ENCODE measurements around the gene PIK3C2B. TPM values are rescaled to one million over a fixed set of nuclear protein-coding genes. Genes with fewer than 3 reads are reported as not detected.

Gene PIK3C2B
- total and polyA plus RNA-seq, 2 donors (not counting 3 experiments of a cell fraction or from before 2014, with no cell fraction given): 33.7 to 49.0 TPM

GRCh38 chr1:204530932-204531331 is 36.3 kb upstream of the PIK3C2B start:
- ChIA-PET CTCF (interaction anchor here (1.0 to 1.4 kb wide), 4 partner anchors 28 to 276 kb away, joined by 3 to 4 read pairs (median 3); no protein-coding TSS in a partner anchor), POLR2A (no interaction called here)
- TF ChIP-seq MAX (IDR thresholded peaks at IDR 0.05; ENCODE audit: insufficient read depth, insufficient read length) (no peak), EZH2 (IDR thresholded peaks at IDR 0.05; ENCODE audit: borderline replicate concordance, low read depth, low read length, severe bottlenecking) (no peak), POLR2AphosphoS5 (IDR thresholded peaks at IDR 0.05; ENCODE audit: insufficient read depth, low read depth, low read length) (no peak), MYC (IDR thresholded peaks at IDR 0.05; ENCODE audit: low read depth, low read length) (no peak), GATA2 (IDR thresholded peaks at IDR 0.05; ENCODE audit: insufficient read depth, insufficient read length, low read depth, low read length) (no peak), JUN (IDR thresholded peaks at IDR 0.05; ENCODE audit: borderline replicate concordance, insufficient read depth, insufficient read length, low read depth) (no peak), POLR2A (IDR thresholded peaks at IDR 0.05; ENCODE audit: low read depth, low read length) (no peak), FOS (IDR thresholded peaks at IDR 0.05; ENCODE audit: borderline replicate concordance, insufficient read depth, low read length) (no peak)
- TF ChIP-seq, protein P1, sequence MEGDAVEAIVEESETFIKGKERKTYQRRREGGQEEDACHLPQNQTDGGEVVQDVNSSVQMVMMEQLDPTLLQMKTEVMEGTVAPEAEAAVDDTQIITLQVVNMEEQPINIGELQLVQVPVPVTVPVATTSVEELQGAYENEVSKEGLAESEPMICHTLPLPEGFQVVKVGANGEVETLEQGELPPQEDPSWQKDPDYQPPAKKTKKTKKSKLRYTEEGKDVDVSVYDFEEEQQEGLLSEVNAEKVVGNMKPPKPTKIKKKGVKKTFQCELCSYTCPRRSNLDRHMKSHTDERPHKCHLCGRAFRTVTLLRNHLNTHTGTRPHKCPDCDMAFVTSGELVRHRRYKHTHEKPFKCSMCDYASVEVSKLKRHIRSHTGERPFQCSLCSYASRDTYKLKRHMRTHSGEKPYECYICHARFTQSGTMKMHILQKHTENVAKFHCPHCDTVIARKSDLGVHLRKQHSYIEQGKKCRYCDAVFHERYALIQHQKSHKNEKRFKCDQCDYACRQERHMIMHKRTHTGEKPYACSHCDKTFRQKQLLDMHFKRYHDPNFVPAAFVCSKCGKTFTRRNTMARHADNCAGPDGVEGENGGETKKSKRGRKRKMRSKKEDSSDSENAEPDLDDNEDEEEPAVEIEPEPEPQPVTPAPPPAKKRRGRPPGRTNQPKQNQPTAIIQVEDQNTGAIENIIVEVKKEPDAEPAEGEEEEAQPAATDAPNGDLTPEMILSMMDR (IDR thresholded peaks at IDR 0.05; ENCODE audit: extremely low read depth in 1 of 2, insufficient read depth in 1 of 2, low read depth in 1 of 2, low read length in 2 of 2): no peak
- dilution Hi-C loops (cut with MboI; ENCODE audit: extremely low pct_ligation_motif_present, low sequenced_read_pairs): no loop called here
- DNase-seq (ENCODE audit: low read depth, low spot score): no peak
- no peak overlapping the region for H3K27ac ChIP-seq (ENCODE audit: insufficient read depth, low read depth, low read length)
- no TSS peak for BruUV-seq (replicated peaks)
- H4K20me1 ChIP-seq (replicated peaks; ENCODE audit: control insufficient read depth, extremely low read depth, insufficient read depth, low read length): no peaks in the 10 kb centered on the region
- H3K36me3 ChIP-seq (ENCODE audit: control insufficient read depth in 2 of 2, extremely low read depth in 1 of 2, insufficient read depth in 2 of 2, low read length in 2 of 2): peaks cover 12 to 24% of the 10 kb centered on the region in 2 experiments
- FAIRE-seq: no peak
- no peak overlapping the region for H3K4me2 ChIP-seq (ENCODE audit: insufficient read depth, low read length)
- no peak overlapping the region for H3K9ac ChIP-seq (replicated peaks; ENCODE audit: extremely low read depth, insufficient read depth, low read length)
- H3K4me1 ChIP-seq (ENCODE audit: control insufficient read depth, extremely low read depth, insufficient read depth, low read length): no peaks in the 10 kb centered on the region
- no peaks in the 10 kb centered on the region for H3K9me3 ChIP-seq (replicated peaks; ENCODE audit: control insufficient read depth, insufficient read depth, low read length)
- no peaks in the 10 kb centered on the region for H3K27me3 ChIP-seq (ENCODE audit: control insufficient read depth in 2 of 2, insufficient read depth in 2 of 2, low read length in 2 of 2)
- H3K9me1 ChIP-seq (replicated peaks; ENCODE audit: control insufficient read depth, extremely low read depth, insufficient read depth, low read length): no peaks in the 10 kb centered on the region
- no peak overlapping the region for H2AFZ ChIP-seq (ENCODE audit: low read depth, low read length)
- H3K79me2 ChIP-seq (ENCODE audit: control insufficient read depth, insufficient read depth, low read length): no peaks in the 10 kb centered on the region
- intact Hi-C loops (cut with micrococcal nuclease): no loop called here
- no peak overlapping the region for H3K4me3 ChIP-seq (replicated peaks in 1 of 3; ENCODE audit: insufficient read depth in 1 of 3, low read depth in 1 of 3, low read length in 3 of 3)

Data from endothelial cell of umbilical vein (primary cell).